Measurements from ENCODE around the gene CYP24A1. TPM values are rescaled to one million over a fixed set of nuclear protein-coding genes. Genes with fewer than 3 reads are reported as not detected.

Gene CYP24A1
- total and polyA plus RNA-seq, 2 of the 13 experiments (the other 11 are each of a cell fraction or from before 2014, with no cell fraction given), result 9.4 to 32.7 TPM

DNA sequence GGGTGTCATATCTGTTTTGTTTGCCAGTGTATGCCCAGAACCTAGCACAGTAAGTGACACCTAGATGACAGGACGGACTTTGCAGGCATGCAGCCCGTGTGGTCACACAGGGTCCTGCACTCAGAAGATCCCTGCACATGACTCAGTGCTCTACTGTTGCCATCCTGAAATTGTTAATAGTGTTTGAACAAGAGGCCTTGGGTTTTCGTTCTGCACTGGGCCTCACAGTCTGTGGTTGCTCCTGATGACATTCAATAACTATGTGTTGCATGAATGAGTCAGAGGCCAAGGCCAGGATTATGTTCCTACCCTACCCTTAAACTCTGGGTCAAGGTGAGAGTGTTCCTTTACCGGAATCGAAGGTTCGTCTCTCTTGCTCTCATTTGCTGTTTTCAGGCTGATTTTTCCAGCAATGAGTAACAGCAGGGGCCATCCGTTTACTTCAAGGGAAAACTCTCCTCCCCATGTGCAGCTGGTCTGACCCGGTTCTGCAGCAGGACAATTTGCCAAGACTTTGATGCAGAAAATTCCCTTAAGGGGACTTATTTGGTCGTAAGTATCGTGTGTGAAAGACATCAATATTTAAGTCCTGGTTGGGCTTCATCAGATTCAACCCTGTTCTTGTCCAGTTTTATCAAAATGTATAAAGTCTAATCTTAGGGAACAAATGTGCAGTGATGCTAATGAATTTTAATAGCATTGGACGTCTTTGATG, 21.1 kb upstream of the CYP24A1 start (continued):
- TF ChIP-seq, protein P1, sequence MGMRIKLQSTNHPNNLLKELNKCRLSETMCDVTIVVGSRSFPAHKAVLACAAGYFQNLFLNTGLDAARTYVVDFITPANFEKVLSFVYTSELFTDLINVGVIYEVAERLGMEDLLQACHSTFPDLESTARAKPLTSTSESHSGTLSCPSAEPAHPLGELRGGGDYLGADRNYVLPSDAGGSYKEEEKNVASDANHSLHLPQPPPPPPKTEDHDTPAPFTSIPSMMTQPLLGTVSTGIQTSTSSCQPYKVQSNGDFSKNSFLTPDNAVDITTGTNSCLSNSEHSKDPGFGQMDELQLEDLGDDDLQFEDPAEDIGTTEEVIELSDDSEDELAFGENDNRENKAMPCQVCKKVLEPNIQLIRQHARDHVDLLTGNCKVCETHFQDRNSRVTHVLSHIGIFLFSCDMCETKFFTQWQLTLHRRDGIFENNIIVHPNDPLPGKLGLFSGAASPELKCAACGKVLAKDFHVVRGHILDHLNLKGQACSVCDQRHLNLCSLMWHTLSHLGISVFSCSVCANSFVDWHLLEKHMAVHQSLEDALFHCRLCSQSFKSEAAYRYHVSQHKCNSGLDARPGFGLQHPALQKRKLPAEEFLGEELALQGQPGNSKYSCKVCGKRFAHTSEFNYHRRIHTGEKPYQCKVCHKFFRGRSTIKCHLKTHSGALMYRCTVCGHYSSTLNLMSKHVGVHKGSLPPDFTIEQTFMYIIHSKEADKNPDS (CRISPR knock-in tag; IDR thresholded peaks at IDR 0.05), result peak; percentile 92
- peak; percentile 61; the same call in 1 of the 2 replicates for TF ChIP-seq ZNF563 (CRISPR knock-in tag; IDR thresholded peaks at IDR 0.05)
- no peak for TF ChIP-seq ZNF616 (CRISPR knock-in tag; IDR thresholded peaks at IDR 0.05; ENCODE audit: low read depth)
- TF ChIP-seq GABPA (IDR thresholded peaks at IDR 0.05; ENCODE audit: low read depth, low read length), result no peak
- TF ChIP-seq GABPA (CRISPR knock-in tag; IDR thresholded peaks at IDR 0.05; ENCODE audit: low read depth), result peak; percentile 70
- TF ChIP-seq HHEX (CRISPR knock-in tag; IDR thresholded peaks at IDR 0.05), result peak; percentile 90
- peak; percentile 26 for TF ChIP-seq MAFF (IDR thresholded peaks at IDR 0.05; ENCODE audit: low read depth, low read length)
- peak; percentile 45; the same call in 1 of the 2 replicates for TF ChIP-seq RFX3 (CRISPR knock-in tag; IDR thresholded peaks at IDR 0.05)
- TF ChIP-seq FOXA1 (IDR thresholded peaks at IDR 0.05), result no peak
- peak; percentile 96 for TF ChIP-seq FOXA1 (CRISPR knock-in tag; IDR thresholded peaks at IDR 0.05)
- no peak for TF ChIP-seq ZNF660 (CRISPR knock-in tag; IDR thresholded peaks at IDR 0.05; ENCODE audit: borderline replicate concordance, low read depth)
- peak; percentile 92 for TF ChIP-seq ZNF441 (CRISPR knock-in tag; IDR thresholded peaks at IDR 0.05; ENCODE audit: borderline replicate concordance)
- 0 out of 2 replicates have a peak, but pooled peaks have one; percentile 40 for TF ChIP-seq GTF2F1 (IDR thresholded peaks at IDR 0.05; ENCODE audit: low read length)
- TF ChIP-seq, protein P2, sequence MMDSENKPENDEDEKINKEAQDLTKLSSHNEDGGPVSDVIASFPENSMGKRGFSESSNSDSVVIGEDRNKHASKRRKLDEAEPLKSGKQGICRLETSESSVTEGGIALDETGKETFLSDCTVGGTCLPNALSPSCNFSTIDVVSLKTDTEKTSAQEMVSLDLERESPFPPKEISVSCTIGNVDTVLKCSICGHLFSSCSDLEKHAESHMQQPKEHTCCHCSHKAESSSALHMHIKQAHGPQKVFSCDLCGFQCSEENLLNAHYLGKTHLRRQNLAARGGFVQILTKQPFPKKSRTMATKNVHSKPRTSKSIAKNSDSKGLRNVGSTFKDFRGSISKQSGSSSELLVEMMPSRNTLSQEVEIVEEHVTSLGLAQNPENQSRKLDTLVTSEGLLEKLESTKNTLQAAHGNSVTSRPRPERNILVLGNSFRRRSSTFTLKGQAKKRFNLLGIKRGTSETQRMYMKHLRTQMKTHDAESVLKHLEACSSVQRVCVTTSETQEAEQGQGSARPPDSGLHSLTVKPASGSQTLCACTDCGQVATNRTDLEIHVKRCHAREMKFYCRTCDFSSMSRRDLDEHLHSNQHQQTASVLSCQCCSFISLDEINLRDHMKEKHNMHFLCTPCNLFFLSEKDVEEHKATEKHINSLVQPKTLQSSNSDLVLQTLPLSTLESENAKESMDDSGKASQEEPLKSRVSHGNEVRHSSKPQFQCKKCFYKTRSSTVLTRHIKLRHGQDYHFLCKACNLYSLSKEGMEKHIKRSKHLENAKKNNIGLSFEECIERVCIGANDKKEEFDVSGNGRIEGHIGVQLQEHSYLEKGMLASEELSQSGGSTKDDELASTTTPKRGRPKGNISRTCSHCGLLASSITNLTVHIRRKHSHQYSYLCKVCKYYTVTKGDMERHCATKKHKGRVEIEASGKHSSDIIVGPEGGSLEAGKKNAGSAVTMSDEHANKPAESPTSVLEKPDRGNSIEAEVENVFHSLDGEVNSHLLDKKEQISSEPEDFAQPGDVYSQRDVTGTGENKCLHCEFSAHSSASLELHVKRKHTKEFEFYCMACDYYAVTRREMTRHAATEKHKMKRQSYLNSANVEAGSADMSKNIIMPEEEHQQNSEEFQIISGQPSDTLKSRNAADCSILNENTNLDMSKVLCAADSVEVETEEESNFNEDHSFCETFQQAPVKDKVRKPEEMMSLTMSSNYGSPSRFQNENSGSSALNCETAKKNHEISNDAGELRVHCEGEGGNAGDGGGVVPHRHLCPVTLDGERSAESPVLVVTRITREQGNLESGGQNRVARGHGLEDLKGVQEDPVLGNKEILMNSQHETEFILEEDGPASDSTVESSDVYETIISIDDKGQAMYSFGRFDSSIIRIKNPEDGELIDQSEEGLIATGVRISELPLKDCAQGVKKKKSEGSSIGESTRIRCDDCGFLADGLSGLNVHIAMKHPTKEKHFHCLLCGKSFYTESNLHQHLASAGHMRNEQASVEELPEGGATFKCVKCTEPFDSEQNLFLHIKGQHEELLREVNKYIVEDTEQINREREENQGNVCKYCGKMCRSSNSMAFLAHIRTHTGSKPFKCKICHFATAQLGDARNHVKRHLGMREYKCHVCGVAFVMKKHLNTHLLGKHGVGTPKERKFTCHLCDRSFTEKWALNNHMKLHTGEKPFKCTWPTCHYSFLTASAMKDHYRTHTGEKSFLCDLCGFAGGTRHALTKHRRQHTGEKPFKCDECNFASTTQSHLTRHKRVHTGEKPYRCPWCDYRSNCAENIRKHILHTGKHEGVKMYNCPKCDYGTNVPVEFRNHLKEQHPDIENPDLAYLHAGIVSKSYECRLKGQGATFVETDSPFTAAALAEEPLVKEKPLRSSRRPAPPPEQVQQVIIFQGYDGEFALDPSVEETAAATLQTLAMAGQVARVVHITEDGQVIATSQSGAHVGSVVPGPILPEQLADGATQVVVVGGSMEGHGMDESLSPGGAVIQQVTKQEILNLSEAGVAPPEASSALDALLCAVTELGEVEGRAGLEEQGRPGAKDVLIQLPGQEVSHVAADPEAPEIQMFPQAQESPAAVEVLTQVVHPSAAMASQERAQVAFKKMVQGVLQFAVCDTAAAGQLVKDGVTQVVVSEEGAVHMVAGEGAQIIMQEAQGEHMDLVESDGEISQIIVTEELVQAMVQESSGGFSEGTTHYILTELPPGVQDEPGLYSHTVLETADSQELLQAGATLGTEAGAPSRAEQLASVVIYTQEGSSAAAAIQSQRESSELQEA (CRISPR knock-in tag; IDR thresholded peaks at IDR 0.05; ENCODE audit: not compliant biosample characterization), result no peak
- TF ChIP-seq ARNT (IDR thresholded peaks at IDR 0.05), result no peak
- peak; percentile 71; the same call in 1 of the 2 replicates for TF ChIP-seq ZFP90 (CRISPR knock-in tag; IDR thresholded peaks at IDR 0.05; ENCODE audit: borderline replicate concordance)
- TF ChIP-seq, protein P3, sequence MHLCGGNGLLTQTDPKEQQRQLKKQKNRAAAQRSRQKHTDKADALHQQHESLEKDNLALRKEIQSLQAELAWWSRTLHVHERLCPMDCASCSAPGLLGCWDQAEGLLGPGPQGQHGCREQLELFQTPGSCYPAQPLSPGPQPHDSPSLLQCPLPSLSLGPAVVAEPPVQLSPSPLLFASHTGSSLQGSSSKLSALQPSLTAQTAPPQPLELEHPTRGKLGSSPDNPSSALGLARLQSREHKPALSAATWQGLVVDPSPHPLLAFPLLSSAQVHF (CRISPR knock-in tag; IDR thresholded peaks at IDR 0.05), result no peak
- TF ChIP-seq SALL1 (CRISPR knock-in tag; IDR thresholded peaks at IDR 0.05), result peak; percentile 100
- TF ChIP-seq YY1 (IDR thresholded peaks at IDR 0.05; ENCODE audit: insufficient read depth, insufficient replicate concordance, low read depth, low read length), result no peak
- TF ChIP-seq ZMYM2 (CRISPR knock-in tag; IDR thresholded peaks at IDR 0.05), result peak; percentile 97
- no peak for TF ChIP-seq JARID2 (CRISPR knock-in tag; IDR thresholded peaks at IDR 0.05; ENCODE audit: insufficient replicate concordance)
